Keratinocyte (primary cell): ENCODE measurements around the gene RPL31. TPM values are rescaled to one million over a fixed set of nuclear protein-coding genes. Genes with fewer than 3 reads are reported as not detected.

Experiments
- DNase-seq: peaks from one replicate; pipeline ENCODE4 v3.0.0-alpha.2; 2011; ENCODE audit warnings: low read depth, missing footprints, low spot score
- FAIRE-seq: peaks from 2 replicates; lab custom pipeline; 2011; peaks lifted over from hg19 to GRCh38; lab: Jason Lieb, UNC
- H2AFZ ChIP-seq: 2 replicates; pipeline ENCODE4 v1.6.0; 2012; ENCODE audit warnings: low read length, control low read depth, inconsistent platforms; ENCODE audit not compliant: control insufficient read depth
- H3K27ac ChIP-seq: 2 replicates; pipeline ENCODE4 v1.5.1; 2011; ENCODE audit warnings: low read length; ENCODE audit not compliant: control insufficient read depth, insufficient read depth
- H3K27me3 ChIP-seq: 3 replicates; pipeline ENCODE4 v1.6.0; 2011; ENCODE audit warnings: low read length; ENCODE audit not compliant: control insufficient read depth, insufficient read depth; ENCODE audit errors: extremely low read depth
- H3K36me3 ChIP-seq, 2 experiments: 2 replicates in 1 of 2; 3 replicates in 1 of 2; pipeline ENCODE4 v1.5.1; 2011; ENCODE audit warnings: low read length in 2 of 2, mild to moderate bottlenecking in 1 of 2; ENCODE audit not compliant: control insufficient read depth in 2 of 2, insufficient read depth in 2 of 2; ENCODE audit errors: extremely low read depth in 1 of 2
- H3K4me1 ChIP-seq: 3 replicates; pipeline ENCODE4 v1.5.1; 2011; ENCODE audit warnings: low read length; ENCODE audit not compliant: control insufficient read depth, insufficient read depth; ENCODE audit errors: extremely low read depth
- H3K4me2 ChIP-seq: 3 replicates; pipeline ENCODE4 v1.6.0; 2011; ENCODE audit warnings: low read depth, low read length; ENCODE audit not compliant: control insufficient read depth, insufficient read depth; ENCODE audit errors: extremely low read depth
- H3K4me3 ChIP-seq, 3 experiments: fragments of 200-600 bp in 1 of 3; sonication (generic) in 1 of 3; 2 replicates in 2 of 3; 3 replicates in 1 of 3; pipeline ENCODE4 v1.5.1; 2011 to 2016; ENCODE audit warnings: low read length in 3 of 3, mild to moderate bottlenecking in 3 of 3, control low read depth in 2 of 3, inconsistent platforms in 1 of 3, low read depth in 1 of 3, mixed read lengths in 1 of 3, mixed run types in 1 of 3, moderate library complexity in 1 of 3; ENCODE audit not compliant: control insufficient read depth in 2 of 3, insufficient read depth in 2 of 3; ENCODE audit errors: extremely low read depth in 1 of 3
- H3K79me2 ChIP-seq: 2 replicates; pipeline ENCODE4 v1.6.0; 2012; ENCODE audit warnings: low read length; ENCODE audit not compliant: control insufficient read depth, insufficient read depth
- H3K9ac ChIP-seq: 3 replicates; pipeline ENCODE4 v1.6.0; 2011; ENCODE audit warnings: low read length; ENCODE audit not compliant: control insufficient read depth, insufficient read depth; ENCODE audit errors: extremely low read depth
- H3K9me1 ChIP-seq: 3 replicates; pipeline ENCODE4 v1.6.0; 2011; ENCODE audit warnings: low read length; ENCODE audit not compliant: control insufficient read depth, insufficient read depth; ENCODE audit errors: extremely low read depth
- H3K9me3 ChIP-seq: 2 replicates; pipeline ENCODE4 v1.5.1; 2012; ENCODE audit warnings: low read depth, low read length; ENCODE audit not compliant: control insufficient read depth
- H4K20me1 ChIP-seq: 3 replicates; pipeline ENCODE4 v1.6.0; 2011; ENCODE audit warnings: low read length; ENCODE audit not compliant: control insufficient read depth, insufficient read depth; ENCODE audit errors: extremely low read depth
- EZH2 ChIP-seq: IDR thresholded peaks from one replicate; pipeline ENCODE4 v1.6.1; 2012; ENCODE audit warnings: inconsistent platforms, mild to moderate bottlenecking, low read length, moderate library complexity
- dilution Hi-C: fragments of 300-500 bp; cut with MboI; formaldehyde crosslinking; loops from one replicate; pipeline ENCODE4 v1.7.0; 2020; ENCODE audit warnings: low sequenced_read_pairs; ENCODE audit not compliant: extremely low pct_ligation_motif_present
- polyA plus RNA-seq, 5 experiments: library from polyadenylated mRNA; depleted of rRNA in 3 of 5; stranded (reverse) in 3 of 5; stranded (forward) in 1 of 5; unstranded in 1 of 5; fragments of >200 nt; gene quantifications; 1 replicate in 1 of 5; 2 replicates in 3 of 5; 3 replicates in 1 of 5; pipeline versions ENCODE4 v1.2.1 to v1.2.3, GENCODE V29; 2011 to 2012; ENCODE audit warnings: missing spikeins in 2 of 5, low read depth in 1 of 5, low replicate concordance in 1 of 5
- TF ChIP-seq, protein P1 (sequence below), 3 experiments: IDR thresholded peaks in 1 of 3; conservative IDR thresholded peaks in 1 of 3; optimal IDR thresholded peaks in 1 of 3; 2 replicates in 2 of 3; 3 replicates in 1 of 3; pipeline versions ENCODE3 to v1.5.1; 2011; ENCODE audit warnings: low read length in 3 of 3, mild to moderate bottlenecking in 3 of 3, moderate library complexity in 2 of 3, control low read depth in 1 of 3, inconsistent platforms in 1 of 3; ENCODE audit not compliant: insufficient read depth in 2 of 3; ENCODE audit errors: extremely low read depth in 1 of 3

The RPL31 gene
- polyA plus RNA-seq, 1 donor (not counting 4 experiments of a cell fraction or from before 2014, with no cell fraction given): 2,795 TPM

DNA sequence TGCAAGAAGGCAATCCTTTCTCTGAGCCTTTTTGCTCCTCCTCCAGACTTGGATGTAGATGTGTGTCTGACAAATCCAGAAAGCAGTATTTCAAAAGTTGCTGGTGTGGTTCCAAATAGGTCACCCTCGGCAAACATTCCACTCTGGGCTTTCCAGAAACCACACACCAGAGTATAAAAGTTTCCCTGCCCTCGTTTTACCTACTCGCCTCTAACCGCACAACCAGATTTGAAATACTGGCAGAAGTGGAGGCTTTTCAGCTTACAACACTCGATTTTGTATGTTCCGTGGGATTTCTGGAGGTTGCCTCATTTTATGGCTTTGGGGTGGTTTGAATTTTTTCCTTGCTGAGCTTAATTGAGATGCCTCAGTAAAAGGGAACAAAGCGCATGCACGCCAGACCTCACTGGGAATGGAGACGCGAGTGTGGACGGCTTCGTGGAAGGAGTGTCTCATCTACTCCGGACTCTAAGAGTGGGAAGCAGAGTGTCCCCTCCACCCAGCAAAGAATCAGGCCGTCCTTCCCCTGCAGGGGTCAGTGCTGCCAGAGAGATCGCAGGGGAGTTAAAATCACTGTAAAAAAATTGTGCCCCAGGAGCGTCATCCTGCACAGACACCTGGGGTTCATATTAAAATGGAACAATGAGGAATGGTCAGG lies 44.0 kb upstream of the RPL31 start:
- Histone ChIP-seq H3K79me2 (no peaks in the 10 kb centered on the region), H3K27ac (no peak overlapping the region), H2AFZ (no peak overlapping the region), H3K9me3 (no peaks in the 10 kb centered on the region), H4K20me1 (no peaks in the 10 kb centered on the region), H3K27me3 (no peaks in the 10 kb centered on the region), H3K9me1 (no peaks in the 10 kb centered on the region), H3K4me2 (no peak overlapping the region), H3K9ac (no peak overlapping the region), H3K36me3 (peaks cover 0 to 5% of the 10 kb centered on the region in 2 experiments), H3K4me3 (no peak overlapping the region), H3K4me1 (peaks cover 5% of the 10 kb centered on the region)
- dilution Hi-C loops: no loop called here
- no peak for FAIRE-seq
- TF ChIP-seq, protein P1, sequence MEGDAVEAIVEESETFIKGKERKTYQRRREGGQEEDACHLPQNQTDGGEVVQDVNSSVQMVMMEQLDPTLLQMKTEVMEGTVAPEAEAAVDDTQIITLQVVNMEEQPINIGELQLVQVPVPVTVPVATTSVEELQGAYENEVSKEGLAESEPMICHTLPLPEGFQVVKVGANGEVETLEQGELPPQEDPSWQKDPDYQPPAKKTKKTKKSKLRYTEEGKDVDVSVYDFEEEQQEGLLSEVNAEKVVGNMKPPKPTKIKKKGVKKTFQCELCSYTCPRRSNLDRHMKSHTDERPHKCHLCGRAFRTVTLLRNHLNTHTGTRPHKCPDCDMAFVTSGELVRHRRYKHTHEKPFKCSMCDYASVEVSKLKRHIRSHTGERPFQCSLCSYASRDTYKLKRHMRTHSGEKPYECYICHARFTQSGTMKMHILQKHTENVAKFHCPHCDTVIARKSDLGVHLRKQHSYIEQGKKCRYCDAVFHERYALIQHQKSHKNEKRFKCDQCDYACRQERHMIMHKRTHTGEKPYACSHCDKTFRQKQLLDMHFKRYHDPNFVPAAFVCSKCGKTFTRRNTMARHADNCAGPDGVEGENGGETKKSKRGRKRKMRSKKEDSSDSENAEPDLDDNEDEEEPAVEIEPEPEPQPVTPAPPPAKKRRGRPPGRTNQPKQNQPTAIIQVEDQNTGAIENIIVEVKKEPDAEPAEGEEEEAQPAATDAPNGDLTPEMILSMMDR (optimal IDR thresholded peaks at IDR 0.05 in 1 of 3, IDR thresholded peaks at IDR 0.05 in 1 of 3, conservative IDR thresholded peaks at IDR 0.05 in 1 of 3; ENCODE audit: extremely low read depth in 1 of 3, insufficient read depth in 2 of 3, low read length in 3 of 3): no peak
- no peak for TF ChIP-seq EZH2
- DNase-seq: no peak

DNA sequence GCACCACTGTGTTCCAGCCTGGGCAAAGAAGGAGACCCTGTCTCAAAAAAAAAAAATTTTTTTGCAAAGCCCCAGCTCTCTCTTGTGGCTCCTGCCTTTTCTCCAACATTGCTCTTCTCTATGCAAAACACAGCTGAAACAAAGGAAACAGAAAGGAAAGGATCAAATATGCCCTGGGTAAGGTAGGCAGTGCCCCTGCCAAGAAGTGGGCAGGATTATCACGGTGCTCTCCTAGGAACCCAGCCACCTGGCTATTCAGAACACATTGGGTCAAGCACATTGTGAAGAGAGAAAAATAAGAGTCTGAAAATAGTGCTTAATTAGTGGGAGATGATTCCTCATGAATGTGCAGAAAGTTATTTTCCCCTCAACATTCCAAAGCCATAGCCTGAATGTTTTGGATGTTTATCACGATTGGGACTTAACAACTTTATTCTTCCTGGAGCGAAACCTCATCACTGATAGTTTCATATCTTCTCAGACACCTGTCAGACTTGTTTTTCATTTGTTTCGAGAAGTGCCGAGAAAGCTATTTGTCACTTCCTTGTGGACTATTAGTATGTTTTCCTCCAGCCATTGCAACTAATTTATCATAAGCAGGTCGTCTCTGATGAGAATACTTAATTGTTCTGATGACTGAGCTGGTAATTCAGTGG lies 42.7 kb upstream of the RPL31 start:
- no peaks in the 10 kb centered on the region for H3K27me3 ChIP-seq
- no peak overlapping the region for H3K4me2 ChIP-seq
- TF ChIP-seq, protein P1 (optimal IDR thresholded peaks at IDR 0.05 in 1 of 3, IDR thresholded peaks at IDR 0.05 in 1 of 3, conservative IDR thresholded peaks at IDR 0.05 in 1 of 3; ENCODE audit: extremely low read depth in 1 of 3, insufficient read depth in 2 of 3, low read length in 3 of 3): no peak
- no peak for TF ChIP-seq EZH2
- peak; percentile 43 for FAIRE-seq
- H4K20me1 ChIP-seq: no peaks in the 10 kb centered on the region
- no peak overlapping the region for H2AFZ ChIP-seq
- dilution Hi-C loops: no loop called here
- H3K79me2 ChIP-seq: no peaks in the 10 kb centered on the region
- H3K36me3 ChIP-seq: peaks cover 0 to 7% of the 10 kb centered on the region in 2 experiments
- peaks cover 5% of the 10 kb centered on the region for H3K4me1 ChIP-seq
- H3K9ac ChIP-seq: no peak overlapping the region
- DNase-seq: no peak
- no peak overlapping the region for H3K27ac ChIP-seq
- no peaks in the 10 kb centered on the region for H3K9me1 ChIP-seq
- no peak overlapping the region for H3K4me3 ChIP-seq
- no peaks in the 10 kb centered on the region for H3K9me3 ChIP-seq
